ENCODE results near the gene ABI2. TPM values are rescaled to one million over a fixed set of nuclear protein-coding genes. Genes with fewer than 3 reads are reported as not detected.

ABI2 gene
- total and polyA plus RNA-seq, 4 donors: 5.4 to 10.5 (median 7.6) TPM

DNA sequence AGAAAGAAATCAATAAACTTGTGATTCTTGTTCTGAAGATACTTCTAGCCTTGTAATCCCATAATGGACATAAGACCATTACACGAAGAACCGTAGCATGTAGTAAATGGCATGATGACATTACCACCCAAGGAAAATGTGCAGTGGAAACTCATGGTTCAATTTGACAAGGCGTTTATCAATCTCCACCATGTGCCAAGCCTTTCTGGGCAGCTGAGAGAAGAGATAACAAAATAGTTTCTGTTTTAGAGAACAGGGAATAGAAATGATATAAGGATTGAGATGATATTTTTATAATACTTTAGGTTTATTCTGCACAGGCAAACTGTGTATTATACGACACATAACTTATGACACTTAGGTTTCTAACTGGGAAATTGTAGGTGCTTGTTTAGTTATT lies 19.2 kb downstream of the ABI2 start:
- H3K9ac ChIP-seq (ENCODE audit: low read depth in 1 of 2, low read length in 2 of 2): no peak overlapping the region
- no peak for DNase-seq (ENCODE audit: low spot score)
- 81% methylated on average over 4 of the region's 4 CpGs for WGBS

DNA sequence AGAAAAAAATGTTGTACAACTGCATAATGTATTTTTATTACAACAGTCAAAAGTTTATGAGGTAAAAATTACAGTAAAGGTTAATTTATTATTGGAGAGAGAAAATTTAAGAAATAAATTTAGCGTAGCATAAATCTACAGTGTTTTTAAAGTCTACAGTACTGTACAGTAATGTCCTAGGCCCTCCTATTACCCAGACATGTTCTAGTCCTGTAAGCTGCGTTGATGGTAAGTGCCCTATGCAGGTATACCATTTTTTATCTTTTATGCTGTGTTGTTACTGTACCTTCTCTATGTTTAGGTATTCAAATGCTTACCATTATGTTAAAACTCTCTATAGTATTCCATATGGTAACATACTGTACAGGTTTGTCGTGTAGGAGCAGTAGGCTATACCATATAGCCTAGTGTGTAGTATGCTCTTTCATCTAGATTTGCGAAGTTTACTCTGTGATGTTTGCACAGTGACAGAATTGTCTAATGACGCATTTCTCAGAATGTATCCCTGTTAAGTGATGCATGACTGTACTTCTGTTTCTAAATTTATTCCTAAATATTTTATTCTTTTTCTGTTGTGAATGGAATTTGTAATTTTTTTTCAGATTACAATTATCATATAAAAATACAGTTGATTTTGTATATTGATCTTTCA lies 24.5 kb downstream of the ABI2 start:
- 95% methylated on average over 5 of the region's 5 CpGs for WGBS
- TF ChIP-seq FOXA1 (IDR thresholded peaks at IDR 0.05) (no peak), RXRA (IDR thresholded peaks at IDR 0.05) (no peak), HNF4G (IDR thresholded peaks at IDR 0.05) (no peak), HNF4A (conservative IDR thresholded peaks at IDR 0.05) (no peak), SP1 (IDR thresholded peaks at IDR 0.05) (no peak), YY1 (IDR thresholded peaks at IDR 0.05) (no peak), NR2F2 (IDR thresholded peaks at IDR 0.05) (no peak), RAD21 (IDR thresholded peaks at IDR 0.05) (no peak), ATF3 (IDR thresholded peaks at IDR 0.05) (no peak), FOXA2 (IDR thresholded peaks at IDR 0.05) (no peak), CTCF (IDR thresholded peaks at IDR 0.05; ENCODE audit: low read depth, low read length, missing input control) (no peak), EGR1 (IDR thresholded peaks at IDR 0.05; ENCODE audit: low read depth in 2 of 2) (no peak), JUND (IDR thresholded peaks at IDR 0.05) (no peak)
- TF ChIP-seq, protein P1, sequence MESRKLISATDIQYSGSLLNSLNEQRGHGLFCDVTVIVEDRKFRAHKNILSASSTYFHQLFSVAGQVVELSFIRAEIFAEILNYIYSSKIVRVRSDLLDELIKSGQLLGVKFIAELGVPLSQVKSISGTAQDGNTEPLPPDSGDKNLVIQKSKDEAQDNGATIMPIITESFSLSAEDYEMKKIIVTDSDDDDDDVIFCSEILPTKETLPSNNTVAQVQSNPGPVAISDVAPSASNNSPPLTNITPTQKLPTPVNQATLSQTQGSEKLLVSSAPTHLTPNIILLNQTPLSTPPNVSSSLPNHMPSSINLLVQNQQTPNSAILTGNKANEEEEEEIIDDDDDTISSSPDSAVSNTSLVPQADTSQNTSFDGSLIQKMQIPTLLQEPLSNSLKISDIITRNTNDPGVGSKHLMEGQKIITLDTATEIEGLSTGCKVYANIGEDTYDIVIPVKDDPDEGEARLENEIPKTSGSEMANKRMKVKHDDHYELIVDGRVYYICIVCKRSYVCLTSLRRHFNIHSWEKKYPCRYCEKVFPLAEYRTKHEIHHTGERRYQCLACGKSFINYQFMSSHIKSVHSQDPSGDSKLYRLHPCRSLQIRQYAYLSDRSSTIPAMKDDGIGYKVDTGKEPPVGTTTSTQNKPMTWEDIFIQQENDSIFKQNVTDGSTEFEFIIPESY (IDR thresholded peaks at IDR 0.05): no peak
- TF ChIP-seq, protein P2, sequence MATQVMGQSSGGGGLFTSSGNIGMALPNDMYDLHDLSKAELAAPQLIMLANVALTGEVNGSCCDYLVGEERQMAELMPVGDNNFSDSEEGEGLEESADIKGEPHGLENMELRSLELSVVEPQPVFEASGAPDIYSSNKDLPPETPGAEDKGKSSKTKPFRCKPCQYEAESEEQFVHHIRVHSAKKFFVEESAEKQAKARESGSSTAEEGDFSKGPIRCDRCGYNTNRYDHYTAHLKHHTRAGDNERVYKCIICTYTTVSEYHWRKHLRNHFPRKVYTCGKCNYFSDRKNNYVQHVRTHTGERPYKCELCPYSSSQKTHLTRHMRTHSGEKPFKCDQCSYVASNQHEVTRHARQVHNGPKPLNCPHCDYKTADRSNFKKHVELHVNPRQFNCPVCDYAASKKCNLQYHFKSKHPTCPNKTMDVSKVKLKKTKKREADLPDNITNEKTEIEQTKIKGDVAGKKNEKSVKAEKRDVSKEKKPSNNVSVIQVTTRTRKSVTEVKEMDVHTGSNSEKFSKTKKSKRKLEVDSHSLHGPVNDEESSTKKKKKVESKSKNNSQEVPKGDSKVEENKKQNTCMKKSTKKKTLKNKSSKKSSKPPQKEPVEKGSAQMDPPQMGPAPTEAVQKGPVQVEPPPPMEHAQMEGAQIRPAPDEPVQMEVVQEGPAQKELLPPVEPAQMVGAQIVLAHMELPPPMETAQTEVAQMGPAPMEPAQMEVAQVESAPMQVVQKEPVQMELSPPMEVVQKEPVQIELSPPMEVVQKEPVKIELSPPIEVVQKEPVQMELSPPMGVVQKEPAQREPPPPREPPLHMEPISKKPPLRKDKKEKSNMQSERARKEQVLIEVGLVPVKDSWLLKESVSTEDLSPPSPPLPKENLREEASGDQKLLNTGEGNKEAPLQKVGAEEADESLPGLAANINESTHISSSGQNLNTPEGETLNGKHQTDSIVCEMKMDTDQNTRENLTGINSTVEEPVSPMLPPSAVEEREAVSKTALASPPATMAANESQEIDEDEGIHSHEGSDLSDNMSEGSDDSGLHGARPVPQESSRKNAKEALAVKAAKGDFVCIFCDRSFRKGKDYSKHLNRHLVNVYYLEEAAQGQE (IDR thresholded peaks at IDR 0.05): no peak
- TF ChIP-seq, protein P3, sequence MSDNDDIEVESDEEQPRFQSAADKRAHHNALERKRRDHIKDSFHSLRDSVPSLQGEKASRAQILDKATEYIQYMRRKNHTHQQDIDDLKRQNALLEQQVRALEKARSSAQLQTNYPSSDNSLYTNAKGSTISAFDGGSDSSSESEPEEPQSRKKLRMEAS (IDR thresholded peaks at IDR 0.05): no peak
- no peak overlapping the region for H3K9ac ChIP-seq (ENCODE audit: low read depth in 1 of 2, low read length in 2 of 2)
- no peak overlapping the region for H3K4me3 ChIP-seq (ENCODE audit: low read depth in 1 of 3, low read length in 3 of 3)
- no peaks in the 10 kb centered on the region for H3K9me3 ChIP-seq (ENCODE audit: control insufficient read depth in 4 of 4, low read length in 3 of 4)
- no peaks in the 10 kb centered on the region for H3K36me3 ChIP-seq (ENCODE audit: control insufficient read depth in 4 of 4, insufficient read depth in 3 of 4, low read depth in 1 of 4, low read length in 3 of 4)
- no peaks in the 10 kb centered on the region for H3K27me3 ChIP-seq (ENCODE audit: control insufficient read depth in 4 of 4, insufficient read depth in 4 of 4, low read length in 3 of 4)
- H3K27ac ChIP-seq (ENCODE audit: low read depth in 1 of 2, low read length in 2 of 2): no peak overlapping the region
- no peaks in the 10 kb centered on the region for H3K4me1 ChIP-seq (ENCODE audit: control insufficient read depth in 4 of 4, insufficient read depth in 4 of 4, low read length in 3 of 4)
- DNase-seq (ENCODE audit: low spot score): no peak

More for the DNA sequence above, 19.2 kb downstream of the ABI2 start:
- no peaks in the 10 kb centered on the region for H3K27me3 ChIP-seq (ENCODE audit: control insufficient read depth in 4 of 4, insufficient read depth in 4 of 4, low read length in 3 of 4)
- H3K4me1 ChIP-seq (ENCODE audit: control insufficient read depth in 4 of 4, insufficient read depth in 4 of 4, low read length in 3 of 4): no peaks in the 10 kb centered on the region
- H3K4me3 ChIP-seq (ENCODE audit: low read depth in 1 of 3, low read length in 3 of 3): no peak overlapping the region
- TF ChIP-seq, protein P3 (IDR thresholded peaks at IDR 0.05): no peak
- H3K9me3 ChIP-seq (ENCODE audit: control insufficient read depth in 4 of 4, low read length in 3 of 4): no peaks in the 10 kb centered on the region
- peaks cover 0 to 3% (median 0%) of the 10 kb centered on the region in 4 donors for H3K36me3 ChIP-seq (ENCODE audit: control insufficient read depth in 4 of 4, insufficient read depth in 3 of 4, low read depth in 1 of 4, low read length in 3 of 4)
- H3K27ac ChIP-seq (ENCODE audit: low read depth in 1 of 2, low read length in 2 of 2): no peak overlapping the region

Data from liver (tissue), 9 donors.